Stimulated activated CD8-positive, alpha-beta memory T cell treated with anti-CD3 and anti-CD28 coated beads, Interleukin-15, amount 100 ng/mL, for 1 hour (primary cell): Measurements from ENCODE around the gene SUN5.
"Not testable (repeated sequence)": the region's sequence is repeated elsewhere in the genome, so short reads cannot be mapped to it uniquely, and the experiment has no call there.

Source experiments
- DNase-seq: peaks from one replicate; pipeline ENCODE4 v3.0.0-alpha.2; 2020; ENCODE audit warnings: low read depth

Gene SUN5

GRCh38 chr20:33004141-33004751 lies at the start of gene SUN5:
TSS of gene SUN5 (minus strand) at chr20:33004433. CDS start at chr20:33004340, 93 bp downstream.
- DNase-seq, result no peak

GRCh38 chr20:33053291-33054106 lies 49.3 kb upstream of the SUN5 start, which contains the start of gene BPIFB3:
TSS of gene BPIFB3 (plus strand) at chr20:33053903. CDS start at chr20:33055436, 1,533 bp downstream.
- DNase-seq, result no peak

GRCh38 chr20:33051333-33051732 lies 47.1 kb upstream of the SUN5 start:
- no peak for DNase-seq

GRCh38 chr20:33046412-33046811 lies 42.2 kb upstream of the SUN5 start:
- DNase-seq, result no peak

- DNase-seq, result not testable (repeated sequence)
Observed at GRCh38 chr20:33045129-33045721, 41.0 kb upstream of the SUN5 start.

GRCh38 chr20:33043731-33044181 lies 39.5 kb upstream of the SUN5 start:
- no peak for DNase-seq

GRCh38 chr20:33042983-33043730 lies 38.9 kb upstream of the SUN5 start:
- DNase-seq, result no peak

GRCh38 chr20:33042430-33042829 lies 38.2 kb upstream of the SUN5 start:
- no peak for DNase-seq

GRCh38 chr20:33038243-33038642 lies 34.0 kb upstream of the SUN5 start:
- no peak for DNase-seq

- DNase-seq, result no peak
Observed at GRCh38 chr20:33037456-33037855, 33.2 kb upstream of the SUN5 start.

- DNase-seq, result no peak
Observed at GRCh38 chr20:33034901-33035492, 30.8 kb upstream of the SUN5 start.

GRCh38 chr20:33034115-33034514 lies 29.9 kb upstream of the SUN5 start:
- DNase-seq, result no peak

GRCh38 chr20:33033381-33033780 lies 29.1 kb upstream of the SUN5 start:
- DNase-seq, result no peak

- no peak for DNase-seq
Observed at GRCh38 chr20:33032555-33032954, 28.3 kb upstream of the SUN5 start.

GRCh38 chr20:33031531-33031930 lies 27.3 kb upstream of the SUN5 start, which contains the start of gene BPIFB6:
TSS of gene BPIFB6 (plus strand) at chr20:33031648. CDS start at chr20:33031648, 0 bp downstream.
- DNase-seq, result no peak

GRCh38 chr20:33030569-33030968 lies 26.3 kb upstream of the SUN5 start:
- no peak for DNase-seq

- DNase-seq, result no peak
Observed at GRCh38 chr20:33030076-33030475, 25.8 kb upstream of the SUN5 start.

GRCh38 chr20:33028875-33029274 lies 24.6 kb upstream of the SUN5 start:
- no peak for DNase-seq

- DNase-seq, result no peak
Observed at GRCh38 chr20:33027769-33028751, 23.8 kb upstream of the SUN5 start.
